Gastrocnemius medialis (tissue), 4 donors: ENCODE data around the gene ZCCHC24. TPM values are rescaled to one million over a fixed set of nuclear protein-coding genes. Genes with fewer than 3 reads are reported as not detected.

ENCODE experiments used
- ATAC-seq, 2 donors: fragments of 150-250 bp; one replicate each; pipeline ENCODE4 v1.9.1; 2016
- DNase-seq, 2 donors: peaks; one replicate each; pipeline ENCODE4 v3.0.0-alpha.2; 2019
- H3K27ac ChIP-seq, 4 donors: fragments of 200-600 bp; sonication (generic); 1 replicate in 1 of 4; 2 replicates in 3 of 4; pipeline ENCODE4 v1.5.1; 2016 to 2018; ENCODE audit warnings: mild to moderate bottlenecking in 2 of 4, moderate library complexity in 1 of 4
- H3K27me3 ChIP-seq, 3 donors: fragments of 200-600 bp; sonication (generic) in 2 of 3; 1 replicate in 1 of 3; 2 replicates in 2 of 3; pipeline versions ENCODE4 v1.5.1 to v1.6.0; 2016 to 2019; ENCODE audit warnings: mild to moderate bottlenecking in 1 of 3, moderate library complexity in 1 of 3
- H3K36me3 ChIP-seq, 2 donors: fragments of 200-600 bp; sonication (generic) in 1 of 2; one replicate each; pipeline ENCODE4 v1.5.1; 2017 to 2018
- H3K4me1 ChIP-seq, 2 donors: fragments of 200-600 bp; sonication (generic) in 1 of 2; one replicate each; pipeline ENCODE4 v1.5.1; 2016 to 2017; ENCODE audit warnings: mild to moderate bottlenecking in 2 of 2
- H3K4me3 ChIP-seq, 4 donors: fragments of 200-600 bp; sonication (generic) in 3 of 4; 1 replicate in 1 of 4; 2 replicates in 3 of 4; pipeline ENCODE4 v1.5.1; 2016 to 2019; ENCODE audit warnings: mild to moderate bottlenecking in 2 of 4
- H3K9me3 ChIP-seq, 3 donors: fragments of 200-600 bp; sonication (generic) in 2 of 3; 1 replicate in 1 of 3; 2 replicates in 2 of 3; pipeline ENCODE4 v1.5.1; 2016 to 2019
- POLR2A ChIP-seq, 2 donors: fragments of 450-650 bp; IDR thresholded peaks; one replicate each; pipeline ENCODE4 v1.6.1; 2017; ENCODE audit warnings: antibody characterized with exemption in 2 of 2, mild to moderate bottlenecking in 2 of 2, moderate library complexity in 2 of 2
- in situ Hi-C, 4 donors: fragments of 200-750 bp; cut with MboI; loops; one replicate each; pipeline versions ENCODE4 v1.15.0 to v1.8.0; 2017; ENCODE audit warnings: low sequenced_read_pairs in 4 of 4
- intact Hi-C: fragments of 100-400 bp; cut with DNase I; formaldehyde crosslinking; loops from one replicate; pipeline ENCODE4 v1.15.1; 2023; ENCODE audit warnings: low total_unique reads
- total RNA-seq, 4 donors: library from RNA; depleted of rRNA; stranded (reverse); fragments of >200 nt; gene quantifications; one replicate each; pipeline versions ENCODE4 v1.1.0 to v1.2.3, GENCODE V29; 2016
- TF ChIP-seq, protein P1 (sequence below), 5 experiments: fragments of 450-650 bp in 3 of 5; fragments of 200-600 bp in 2 of 5; sonication (generic) in 2 of 5; IDR thresholded peaks in 4 of 5; conservative IDR thresholded peaks in 1 of 5; 1 replicate in 4 of 5; 2 replicates in 1 of 5; pipeline ENCODE4 v1.5.1; 2016 to 2019; ENCODE audit warnings: antibody characterized with exemption in 5 of 5, mild to moderate bottlenecking in 3 of 5, moderate library complexity in 3 of 5

ZCCHC24 gene
- total RNA-seq, 4 donors from 2014 or later = 59.6 to 122 (median 84.5) TPM

DNA sequence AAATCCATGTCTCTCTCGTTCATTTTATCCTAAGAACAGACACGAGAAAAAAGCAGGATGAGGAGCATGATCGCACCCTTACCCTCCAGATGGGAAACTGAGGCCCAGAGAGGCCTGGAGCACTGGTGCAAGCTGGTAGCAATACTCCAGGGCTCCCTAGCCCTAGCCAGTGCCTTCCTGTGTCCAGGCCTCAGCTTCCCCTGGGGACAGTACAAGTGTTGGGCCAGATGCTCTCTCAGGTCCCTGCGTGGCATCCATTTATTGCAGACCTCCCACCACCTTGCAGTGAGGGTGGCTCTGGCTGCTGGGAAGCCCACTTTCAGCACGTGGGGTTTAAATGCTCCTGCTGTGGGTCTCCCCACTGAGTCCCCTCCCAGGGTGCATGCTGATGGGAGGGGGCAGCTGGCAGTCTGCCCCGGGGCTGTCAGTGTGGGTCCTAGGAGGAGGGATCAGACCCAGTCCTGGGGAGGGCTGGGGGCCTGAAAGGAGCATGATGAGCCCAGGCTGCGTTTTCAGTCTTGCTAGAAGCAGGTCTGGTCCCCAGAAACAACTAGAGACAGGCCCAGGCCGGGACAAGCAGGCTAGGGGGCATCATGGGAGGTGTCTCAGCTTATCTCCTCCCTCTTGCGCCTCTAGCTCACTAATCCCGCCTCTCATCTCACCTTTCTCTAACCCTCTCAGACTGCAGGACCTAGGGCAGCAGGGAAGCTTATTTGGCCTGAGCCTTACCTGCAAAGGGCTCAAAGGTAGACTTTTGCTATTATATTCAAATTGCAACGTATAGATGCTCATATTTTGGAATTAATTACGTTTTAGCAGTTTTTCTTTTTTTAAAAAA is 98.8 kb downstream of the ZCCHC24 start:
- peak overlapping the region in 2 of 4 donors; percentile 70 to 74 for H3K4me3 ChIP-seq
- H3K27ac ChIP-seq = peak overlapping the region in 2 of 4 donors; percentile 90 to 97
- TF ChIP-seq POLR2A (IDR thresholded peaks at IDR 0.05) = no peak
- TF ChIP-seq, protein P1, sequence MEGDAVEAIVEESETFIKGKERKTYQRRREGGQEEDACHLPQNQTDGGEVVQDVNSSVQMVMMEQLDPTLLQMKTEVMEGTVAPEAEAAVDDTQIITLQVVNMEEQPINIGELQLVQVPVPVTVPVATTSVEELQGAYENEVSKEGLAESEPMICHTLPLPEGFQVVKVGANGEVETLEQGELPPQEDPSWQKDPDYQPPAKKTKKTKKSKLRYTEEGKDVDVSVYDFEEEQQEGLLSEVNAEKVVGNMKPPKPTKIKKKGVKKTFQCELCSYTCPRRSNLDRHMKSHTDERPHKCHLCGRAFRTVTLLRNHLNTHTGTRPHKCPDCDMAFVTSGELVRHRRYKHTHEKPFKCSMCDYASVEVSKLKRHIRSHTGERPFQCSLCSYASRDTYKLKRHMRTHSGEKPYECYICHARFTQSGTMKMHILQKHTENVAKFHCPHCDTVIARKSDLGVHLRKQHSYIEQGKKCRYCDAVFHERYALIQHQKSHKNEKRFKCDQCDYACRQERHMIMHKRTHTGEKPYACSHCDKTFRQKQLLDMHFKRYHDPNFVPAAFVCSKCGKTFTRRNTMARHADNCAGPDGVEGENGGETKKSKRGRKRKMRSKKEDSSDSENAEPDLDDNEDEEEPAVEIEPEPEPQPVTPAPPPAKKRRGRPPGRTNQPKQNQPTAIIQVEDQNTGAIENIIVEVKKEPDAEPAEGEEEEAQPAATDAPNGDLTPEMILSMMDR (IDR thresholded peaks at IDR 0.05 in 4 of 5, conservative IDR thresholded peaks at IDR 0.05 in 1 of 5) = no peak
- in situ Hi-C loops (no loop called here), intact Hi-C loops (loop anchor here (1.0 to 5.0 kb wide), 2 partner anchors 121 to 861 kb away; partner anchors contain the start of gene ANXA11)
- DNase-seq = peak in 1 of 2 donors; percentile 9
- H3K9me3 ChIP-seq = no peaks in the 10 kb centered on the region
- no peaks in the 10 kb centered on the region for H3K27me3 ChIP-seq
- H3K4me1 ChIP-seq = peaks cover 13 to 18% of the 10 kb centered on the region in 2 donors
- ATAC-seq = no peak
- H3K36me3 ChIP-seq = peaks cover 0 to 23% of the 10 kb centered on the region in 2 donors

GRCh38 chr10:79346012-79346340 is 99.4 kb downstream of the ZCCHC24 start:
- Histone ChIP-seq H3K27ac (no peak overlapping the region), H3K4me1 (peaks cover 13 to 18% of the 10 kb centered on the region in 2 donors), H3K4me3 (no peak overlapping the region), H3K27me3 (no peaks in the 10 kb centered on the region), H3K9me3 (no peaks in the 10 kb centered on the region), H3K36me3 (peaks cover 0 to 17% of the 10 kb centered on the region in 2 donors)
- no peak for ATAC-seq
- DNase-seq = peak in 1 of 2 donors; percentile 9
- in situ Hi-C loops (no loop called here), intact Hi-C loops (loop anchor here (5.0 kb wide), 1 partner anchor 861 kb away; the partner anchor contains the start of gene ANXA11)
- TF ChIP-seq POLR2A (IDR thresholded peaks at IDR 0.05) = no peak
- TF ChIP-seq, protein P1 (IDR thresholded peaks at IDR 0.05 in 4 of 5, conservative IDR thresholded peaks at IDR 0.05 in 1 of 5) = no peak

GRCh38 chr10:79345241-79346011 is 100.0 kb downstream of the ZCCHC24 start:
- peaks cover 0 to 11% of the 10 kb centered on the region in 2 donors for H3K36me3 ChIP-seq
- no peak overlapping the region for H3K4me3 ChIP-seq
- intact Hi-C loops = loop anchor here (5.0 kb wide), 1 partner anchor 862 kb away; the partner anchor contains the start of gene ANXA11
- H3K9me3 ChIP-seq = no peaks in the 10 kb centered on the region
- no peak for ATAC-seq
- peaks cover 13 to 18% of the 10 kb centered on the region in 2 donors for H3K4me1 ChIP-seq
- no peak overlapping the region for H3K27ac ChIP-seq
- in situ Hi-C loops = no loop called here
- TF ChIP-seq, protein P1 (IDR thresholded peaks at IDR 0.05 in 4 of 5, conservative IDR thresholded peaks at IDR 0.05 in 1 of 5) = no peak
- TF ChIP-seq POLR2A (IDR thresholded peaks at IDR 0.05) = no peak
- no peaks in the 10 kb centered on the region for H3K27me3 ChIP-seq
- DNase-seq = peak in 1 of 2 donors; percentile 8

- Histone ChIP-seq H3K27ac (no peak overlapping the region), H3K27me3 (no peaks in the 10 kb centered on the region), H3K36me3 (peaks cover 0 to 4% of the 10 kb centered on the region in 2 donors), H3K4me1 (peaks cover 13 to 18% of the 10 kb centered on the region in 2 donors), H3K9me3 (no peaks in the 10 kb centered on the region), H3K4me3 (no peak overlapping the region)
- TF ChIP-seq POLR2A (IDR thresholded peaks at IDR 0.05) = no peak
- TF ChIP-seq, protein P1 (IDR thresholded peaks at IDR 0.05 in 4 of 5, conservative IDR thresholded peaks at IDR 0.05 in 1 of 5) = no peak
- DNase-seq (peak in 1 of 2 donors; percentile 8), ATAC-seq (no peak)
- intact Hi-C loops = loop anchor here (5.0 kb wide), 1 partner anchor 863 kb away; the partner anchor contains the start of gene ANXA11
- in situ Hi-C loops = no loop called here
Observed at GRCh38 chr10:79344502-79345195, 100.8 kb downstream of the ZCCHC24 start.
